Hepatocyte (in vitro differentiated cells): ENCODE data around the gene RNF17. TPM values are rescaled to one million over a fixed set of nuclear protein-coding genes. Genes with fewer than 3 reads are reported as not detected.

Experiments used
- DNase-seq: peaks from one replicate; pipeline ENCODE4 v3.0.0-alpha.2; 2016; ENCODE audit warnings: low spot score
- H2AFZ ChIP-seq: fragments of 200-600 bp; sonication (generic); 2 replicates; pipeline ENCODE4 v1.6.0; 2016; ENCODE audit warnings: antibody characterized with exemption, mild to moderate bottlenecking
- H3K27ac ChIP-seq: fragments of 200-600 bp; sonication (generic); 2 replicates; pipeline ENCODE4 v1.5.1; 2016; ENCODE audit warnings: mild to moderate bottlenecking
- H3K27me3 ChIP-seq: fragments of 200-600 bp; sonication (generic); 2 replicates; pipeline ENCODE4 v1.6.1; 2016
- H3K36me3 ChIP-seq: fragments of 200-600 bp; sonication (generic); replicated peaks from 2 replicates; pipeline ENCODE4 v1.5.1; 2016; ENCODE audit warnings: low read depth; ENCODE audit not compliant: insufficient read depth
- H3K4me1 ChIP-seq: fragments of 200-600 bp; sonication (generic); 2 replicates; pipeline ENCODE4 v1.5.1; 2016; ENCODE audit warnings: mild to moderate bottlenecking, moderate library complexity; ENCODE audit not compliant: insufficient read depth
- H3K4me2 ChIP-seq: fragments of 200-600 bp; sonication (generic); 2 replicates; pipeline ENCODE4 v1.6.0; 2016
- H3K4me3 ChIP-seq: fragments of 200-600 bp; sonication (generic); 2 replicates; pipeline ENCODE4 v1.5.1; 2016; ENCODE audit warnings: mild to moderate bottlenecking
- H3K79me2 ChIP-seq: fragments of 200-600 bp; sonication (generic); 2 replicates; pipeline ENCODE4 v1.6.0; 2017; ENCODE audit warnings: mild to moderate bottlenecking
- H3K9me2 ChIP-seq: fragments of 200-600 bp; sonication (generic); replicated peaks from 2 replicates; pipeline ENCODE4 v1.6.0; 2017; ENCODE audit warnings: mild to moderate bottlenecking; ENCODE audit not compliant: insufficient read depth
- H3K9me3 ChIP-seq: fragments of 200-600 bp; sonication (generic); 2 replicates; pipeline ENCODE4 v1.5.1; 2016; ENCODE audit warnings: low read depth, mild to moderate bottlenecking
- H4K20me1 ChIP-seq: fragments of 200-600 bp; sonication (generic); 2 replicates; pipeline ENCODE4 v1.6.0; 2016; ENCODE audit warnings: mild to moderate bottlenecking; ENCODE audit not compliant: insufficient read depth, poor library complexity, severe bottlenecking
- CTCF ChIP-seq: fragments of 200-600 bp; sonication (generic); IDR thresholded peaks from 2 replicates; pipeline ENCODE4 v1.5.1; 2016; ENCODE audit warnings: antibody characterized with exemption, mild to moderate bottlenecking; ENCODE audit not compliant: poor library complexity
- EZH2 ChIP-seq: fragments of 200-600 bp; sonication (generic); IDR thresholded peaks from 2 replicates; pipeline ENCODE4 v1.6.1; 2016; ENCODE audit warnings: antibody characterized with exemption, mild to moderate bottlenecking, borderline replicate concordance
- EZH2phosphoT487 ChIP-seq: fragments of 200-600 bp; sonication (generic); IDR thresholded peaks from one replicate; pipeline ENCODE4 v1.6.1; 2018; ENCODE audit warnings: antibody characterized with exemption, mild to moderate bottlenecking, low read depth, moderate library complexity; ENCODE audit not compliant: unreplicated experiment, severe bottlenecking
- WGBS: methylation state at CpG from one replicate; pipeline ENCODE4 v1.1.6; 2016; ENCODE audit warnings: low lambda C conversion rate; ENCODE audit errors: missing lambda C conversion rate; 5-methylcytosine and 5-hydroxymethylcytosine counted together
- polyA plus RNA-seq: library from polyadenylated mRNA; unstranded; fragments of >200 nt; fragmentation: Nextera tagmentation; extraction: Ambion mirVana; gene quantifications from 2 replicates; pipeline ENCODE4 v1.2.1, GENCODE V29; 2016
- total RNA-seq: library from RNA; depleted of rRNA; stranded (reverse); fragments of >200 nt; gene quantifications from 2 replicates; pipeline ENCODE4 v1.2.3, GENCODE V29; 2014

RNF17 gene
- total and polyA plus RNA-seq, 2 experiments from 2014 or later = not detected

GRCh38 chr13:24900507-24900906, 136.5 kb downstream of the RNF17 start:
- H3K9me3 ChIP-seq = no peaks in the 10 kb centered on the region
- H3K79me2 ChIP-seq = no peaks in the 10 kb centered on the region
- H3K4me1 ChIP-seq = no peaks in the 10 kb centered on the region
- 96% methylated on average over 9 of the region's 9 CpGs for WGBS
- H3K27me3 ChIP-seq = no peaks in the 10 kb centered on the region
- no peak overlapping the region for H3K4me3 ChIP-seq
- no peak for DNase-seq
- no peaks in the 10 kb centered on the region for H3K36me3 ChIP-seq
- H4K20me1 ChIP-seq = no peaks in the 10 kb centered on the region
- no peak overlapping the region for H3K4me2 ChIP-seq
- H3K9me2 ChIP-seq = no peaks in the 10 kb centered on the region
- H3K27ac ChIP-seq = no peak overlapping the region
- TF ChIP-seq EZH2 (no peak), CTCF (no peak), EZH2phosphoT487 (no peak)
- H2AFZ ChIP-seq = no peak overlapping the region

- H3K27me3 ChIP-seq = no peaks in the 10 kb centered on the region
- no peak overlapping the region for H2AFZ ChIP-seq
- H4K20me1 ChIP-seq = no peaks in the 10 kb centered on the region
- DNase-seq = no peak
- no peak overlapping the region for H3K27ac ChIP-seq
- TF ChIP-seq EZH2 (no peak), EZH2phosphoT487 (no peak), CTCF (no peak)
- no peaks in the 10 kb centered on the region for H3K4me1 ChIP-seq
- no peaks in the 10 kb centered on the region for H3K36me3 ChIP-seq
- H3K9me3 ChIP-seq = no peaks in the 10 kb centered on the region
- no peak overlapping the region for H3K4me3 ChIP-seq
- no peaks in the 10 kb centered on the region for H3K9me2 ChIP-seq
- H3K4me2 ChIP-seq = no peak overlapping the region
- H3K79me2 ChIP-seq = no peaks in the 10 kb centered on the region
- WGBS = 93% methylated on average over 3 of the region's 3 CpGs
These were observed 141.3 kb downstream of the RNF17 start for GRCh38 chr13:24905242-24905641.

GRCh38 chr13:24906268-24906667, 142.3 kb downstream of the RNF17 start:
- WGBS = 95% methylated on average over 7 of the region's 7 CpGs
- no peaks in the 10 kb centered on the region for H3K79me2 ChIP-seq
- H3K27ac ChIP-seq = no peak overlapping the region
- H3K4me2 ChIP-seq = no peak overlapping the region
- DNase-seq = no peak
- H3K4me3 ChIP-seq = no peak overlapping the region
- H4K20me1 ChIP-seq = no peaks in the 10 kb centered on the region
- H3K27me3 ChIP-seq = no peaks in the 10 kb centered on the region
- no peaks in the 10 kb centered on the region for H3K9me2 ChIP-seq
- no peak overlapping the region for H2AFZ ChIP-seq
- no peaks in the 10 kb centered on the region for H3K9me3 ChIP-seq
- no peaks in the 10 kb centered on the region for H3K4me1 ChIP-seq
- no peaks in the 10 kb centered on the region for H3K36me3 ChIP-seq
- no peak for TF ChIP-seq EZH2phosphoT487
- no peak for TF ChIP-seq CTCF
- no peak for TF ChIP-seq EZH2
